Fibroblast of pulmonary artery (primary cell): ENCODE results near the gene CABP4.

Source experiments
- DNase-seq: peaks from one replicate; pipeline ENCODE4 v3.0.0-alpha.2; 2010; ENCODE audit warnings: low read depth
- H3K4me3 ChIP-seq: replicated peaks from 2 replicates; pipeline ENCODE4 v1.5.1; 2011; ENCODE audit warnings: low read depth, mild to moderate bottlenecking, control low read depth, low read length, moderate library complexity
- TF ChIP-seq, protein P1 (sequence below): IDR thresholded peaks from 2 replicates; pipeline ENCODE4 v1.5.1; 2011; ENCODE audit warnings: mild to moderate bottlenecking, control low read depth, low read length, inconsistent platforms; ENCODE audit errors: missing control alignments

The CABP4 gene

DNA sequence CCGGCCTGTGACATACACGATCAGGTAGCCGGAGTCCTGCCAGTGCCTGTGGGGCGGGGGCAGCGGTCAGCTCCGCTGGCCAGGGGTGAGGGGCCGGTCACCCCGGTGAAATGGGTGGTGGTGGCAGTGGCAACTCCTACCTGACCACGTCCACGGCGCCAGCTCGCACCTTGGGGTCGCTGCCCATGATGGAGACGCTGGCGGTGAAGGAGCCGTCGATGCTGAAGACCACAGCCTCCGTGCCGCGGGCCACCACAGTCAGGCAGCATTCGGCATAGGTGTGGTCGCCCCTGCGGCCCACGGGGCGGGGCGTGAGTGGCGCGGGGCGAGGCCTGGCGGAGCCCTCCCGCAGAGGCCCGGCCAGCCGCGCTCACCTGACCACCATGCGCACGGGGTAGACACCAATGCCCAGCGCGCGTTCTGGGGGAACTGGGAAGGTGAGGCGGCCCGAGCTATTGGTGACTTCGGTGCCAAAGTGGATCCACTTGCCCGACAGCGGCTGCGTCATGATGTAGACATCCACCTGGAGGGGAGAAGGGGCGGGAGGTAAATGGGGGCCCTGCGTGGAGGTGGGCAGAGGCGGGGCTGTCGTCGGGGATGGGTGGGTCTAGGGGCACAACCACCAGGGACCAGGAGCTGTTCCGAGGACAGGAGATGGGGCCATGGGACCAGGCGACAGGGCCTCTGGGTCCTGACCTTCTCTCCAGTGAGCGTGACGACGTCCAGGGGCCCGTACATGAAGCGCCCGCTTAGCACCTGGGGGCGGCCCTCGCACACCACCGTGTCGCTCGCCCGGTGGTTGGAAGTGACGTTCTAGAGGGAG is 38.6 kb downstream of the CABP4 start:
- TF ChIP-seq, protein P1, sequence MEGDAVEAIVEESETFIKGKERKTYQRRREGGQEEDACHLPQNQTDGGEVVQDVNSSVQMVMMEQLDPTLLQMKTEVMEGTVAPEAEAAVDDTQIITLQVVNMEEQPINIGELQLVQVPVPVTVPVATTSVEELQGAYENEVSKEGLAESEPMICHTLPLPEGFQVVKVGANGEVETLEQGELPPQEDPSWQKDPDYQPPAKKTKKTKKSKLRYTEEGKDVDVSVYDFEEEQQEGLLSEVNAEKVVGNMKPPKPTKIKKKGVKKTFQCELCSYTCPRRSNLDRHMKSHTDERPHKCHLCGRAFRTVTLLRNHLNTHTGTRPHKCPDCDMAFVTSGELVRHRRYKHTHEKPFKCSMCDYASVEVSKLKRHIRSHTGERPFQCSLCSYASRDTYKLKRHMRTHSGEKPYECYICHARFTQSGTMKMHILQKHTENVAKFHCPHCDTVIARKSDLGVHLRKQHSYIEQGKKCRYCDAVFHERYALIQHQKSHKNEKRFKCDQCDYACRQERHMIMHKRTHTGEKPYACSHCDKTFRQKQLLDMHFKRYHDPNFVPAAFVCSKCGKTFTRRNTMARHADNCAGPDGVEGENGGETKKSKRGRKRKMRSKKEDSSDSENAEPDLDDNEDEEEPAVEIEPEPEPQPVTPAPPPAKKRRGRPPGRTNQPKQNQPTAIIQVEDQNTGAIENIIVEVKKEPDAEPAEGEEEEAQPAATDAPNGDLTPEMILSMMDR: no peak
- H3K4me3 ChIP-seq: no peak overlapping the region
- no peak for DNase-seq

DNA sequence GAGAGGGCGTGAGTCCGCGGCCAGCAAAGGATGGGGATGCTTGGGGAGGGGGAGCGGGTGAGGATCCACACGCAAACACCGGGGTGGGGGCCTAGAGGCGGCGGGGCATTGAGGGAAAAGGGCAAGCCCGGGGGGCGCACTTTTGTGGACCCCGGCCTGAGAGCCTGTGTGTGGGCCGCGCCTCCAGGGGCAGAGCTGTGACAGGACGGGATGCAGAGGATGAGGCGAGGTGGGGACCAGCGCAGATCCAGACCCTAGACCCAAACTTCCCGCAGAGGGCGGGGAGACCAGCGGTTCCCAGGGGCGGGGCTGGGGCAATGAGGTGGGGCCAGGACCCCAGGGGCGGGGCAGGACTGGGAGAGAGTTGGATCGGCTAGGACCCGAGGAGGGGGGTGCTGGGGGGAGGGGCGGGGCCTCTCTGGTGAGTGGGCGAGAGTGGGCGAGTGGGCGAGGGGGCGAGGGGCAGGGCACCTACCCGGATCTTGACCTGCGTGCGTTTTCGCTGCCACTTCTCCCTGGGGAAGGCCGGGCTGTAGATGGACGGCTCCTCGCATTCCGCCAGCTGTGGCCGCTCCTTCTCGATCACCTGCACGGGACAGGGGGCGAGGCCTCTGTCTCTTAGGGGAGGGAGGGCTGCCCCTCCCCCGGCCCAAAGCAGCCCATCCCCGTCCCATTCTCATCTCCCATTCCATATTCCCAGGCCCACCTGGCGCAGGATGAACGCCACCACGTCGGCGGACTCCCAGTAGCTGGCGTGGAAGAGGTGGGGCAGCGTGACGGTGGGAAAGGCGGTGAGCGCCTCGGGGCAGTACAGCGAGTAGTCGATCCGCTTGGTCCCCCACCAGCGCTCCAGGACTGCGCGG is 39.4 kb downstream of the CABP4 start:
- no peak overlapping the region for H3K4me3 ChIP-seq
- no peak for DNase-seq
- TF ChIP-seq, protein P1: no peak

DNA sequence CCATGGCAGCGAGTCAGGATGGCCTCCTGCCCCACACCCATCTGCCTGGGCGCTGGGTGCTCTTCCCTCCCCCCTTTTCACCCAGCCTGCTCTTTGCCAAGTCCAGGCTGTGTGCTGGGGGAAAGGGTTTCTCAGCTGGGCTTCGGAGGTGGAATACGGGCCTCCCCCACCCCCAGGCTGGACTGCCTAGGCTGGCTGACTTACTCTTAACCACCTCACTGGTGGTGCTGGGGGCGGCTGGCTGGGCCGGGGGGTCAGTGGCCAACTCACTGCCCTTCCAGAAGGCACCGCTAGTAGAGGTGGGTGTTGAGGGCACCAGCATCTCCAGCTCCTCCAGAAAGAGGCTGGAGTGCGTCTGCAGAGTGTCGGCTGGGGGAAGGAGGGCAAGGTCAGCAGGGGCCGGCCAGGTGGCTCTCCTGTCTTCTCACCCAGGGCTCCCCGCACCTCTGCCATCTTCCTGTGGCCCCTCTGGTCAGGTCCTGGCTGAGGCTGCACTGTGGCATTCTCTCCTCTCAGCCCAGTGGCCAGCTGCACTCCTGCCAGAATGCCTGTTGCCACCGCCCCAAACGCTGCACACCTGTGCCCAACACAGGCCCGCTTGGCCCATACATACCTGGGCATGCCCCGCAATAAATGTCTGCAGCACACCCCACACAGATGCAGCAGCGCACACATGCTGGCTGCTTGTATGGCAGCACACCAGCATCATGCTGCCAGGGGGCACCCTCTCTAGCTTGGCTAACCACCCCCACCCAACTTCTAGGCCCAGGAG is 40.3 kb downstream of the CABP4 start:
- DNase-seq: no peak
- TF ChIP-seq, protein P1: no peak
- no peak overlapping the region for H3K4me3 ChIP-seq

DNA sequence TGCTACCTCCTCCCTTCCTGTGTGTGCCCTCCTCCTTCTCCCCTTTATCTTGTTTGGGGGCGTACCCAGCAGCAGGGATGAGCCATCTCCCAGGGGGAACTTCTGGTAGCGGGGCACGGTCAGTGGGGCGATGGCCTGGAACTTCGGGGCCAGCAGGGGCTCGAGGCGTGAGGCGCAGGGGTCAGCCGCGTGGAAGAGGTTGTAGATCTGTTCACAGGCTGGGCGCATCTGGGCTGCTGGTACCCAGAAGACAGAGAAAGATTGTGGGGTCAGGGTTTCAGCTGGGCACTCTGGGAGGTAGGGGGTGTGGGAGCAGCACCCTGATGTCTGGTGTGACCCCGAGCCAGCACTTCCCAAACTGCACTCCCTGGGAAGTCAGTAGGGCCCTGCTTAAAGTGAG is 41.0 kb downstream of the CABP4 start:
- TF ChIP-seq, protein P1: no peak
- DNase-seq: no peak
- no peak overlapping the region for H3K4me3 ChIP-seq

DNA sequence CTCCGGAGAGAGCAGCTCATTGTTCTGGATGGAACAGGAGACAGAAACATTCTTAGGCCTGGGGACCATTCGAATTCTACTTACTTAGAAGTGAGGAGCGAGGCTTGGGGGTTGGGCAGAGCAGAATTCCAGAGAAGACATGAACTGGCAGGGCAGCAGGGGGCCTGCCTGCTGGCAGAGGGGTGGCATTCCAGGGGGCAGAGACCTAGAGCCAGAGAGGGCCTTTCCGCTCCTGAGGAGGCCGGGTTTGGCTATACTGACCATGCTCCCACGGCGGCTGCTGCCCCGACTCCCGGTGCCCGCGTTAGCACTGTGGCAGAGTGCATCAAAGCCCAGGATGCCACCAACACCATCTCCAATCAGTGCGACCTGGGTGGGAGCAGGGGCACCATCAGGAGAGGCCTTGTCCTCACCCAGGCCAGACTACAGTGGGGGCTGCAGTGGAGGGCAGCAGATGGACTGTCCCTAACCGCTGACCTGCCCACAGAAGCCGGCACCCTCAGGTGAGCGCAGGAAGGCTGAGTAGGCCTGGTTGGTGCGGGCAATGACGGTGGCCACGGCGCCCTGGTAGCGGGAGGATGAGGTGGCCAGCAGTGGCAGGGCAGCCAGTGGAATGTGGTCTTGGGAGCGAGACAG is 42.6 kb downstream of the CABP4 start:
- no peak overlapping the region for H3K4me3 ChIP-seq
- no peak for DNase-seq

DNA sequence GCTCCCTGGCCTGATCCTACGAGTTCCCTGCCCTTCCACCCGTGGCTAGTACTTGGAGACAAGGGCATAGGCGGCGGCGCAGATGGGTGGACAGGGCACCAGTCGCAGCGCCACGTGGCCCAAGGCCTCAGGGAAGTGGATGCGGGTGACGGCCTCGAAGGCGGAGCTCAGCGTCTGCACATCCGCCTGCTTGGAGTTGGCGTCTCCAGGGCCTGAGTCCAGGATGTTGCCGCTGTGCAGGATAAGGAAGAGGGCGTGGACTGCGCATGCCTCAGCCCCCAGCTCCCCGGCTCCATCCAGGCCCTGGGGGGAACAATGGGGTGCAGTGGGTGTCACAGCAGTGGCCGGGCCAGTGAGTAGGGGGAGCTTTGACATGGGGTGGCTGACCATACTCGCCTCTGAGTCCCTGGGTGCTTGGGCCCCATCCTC is 43.4 kb downstream of the CABP4 start:
- H3K4me3 ChIP-seq: no peak overlapping the region
- no peak for DNase-seq
- TF ChIP-seq, protein P1: no peak

More for the DNA sequence above, 42.6 kb downstream of the CABP4 start:
- TF ChIP-seq, protein P1: no peak
